HG03469 (cell line): ENCODE results near the gene PRPF19.

Experiments
- ATAC-seq: cut with Tn5 transposase; IDR thresholded peaks from one replicate; pipeline ENCODE4 v1.9.1; 2021; ENCODE audit warnings: mild to moderate bottlenecking, moderate library complexity, moderate number of reproducible peaks; ENCODE audit not compliant: unreplicated experiment

The PRPF19 gene

DNA sequence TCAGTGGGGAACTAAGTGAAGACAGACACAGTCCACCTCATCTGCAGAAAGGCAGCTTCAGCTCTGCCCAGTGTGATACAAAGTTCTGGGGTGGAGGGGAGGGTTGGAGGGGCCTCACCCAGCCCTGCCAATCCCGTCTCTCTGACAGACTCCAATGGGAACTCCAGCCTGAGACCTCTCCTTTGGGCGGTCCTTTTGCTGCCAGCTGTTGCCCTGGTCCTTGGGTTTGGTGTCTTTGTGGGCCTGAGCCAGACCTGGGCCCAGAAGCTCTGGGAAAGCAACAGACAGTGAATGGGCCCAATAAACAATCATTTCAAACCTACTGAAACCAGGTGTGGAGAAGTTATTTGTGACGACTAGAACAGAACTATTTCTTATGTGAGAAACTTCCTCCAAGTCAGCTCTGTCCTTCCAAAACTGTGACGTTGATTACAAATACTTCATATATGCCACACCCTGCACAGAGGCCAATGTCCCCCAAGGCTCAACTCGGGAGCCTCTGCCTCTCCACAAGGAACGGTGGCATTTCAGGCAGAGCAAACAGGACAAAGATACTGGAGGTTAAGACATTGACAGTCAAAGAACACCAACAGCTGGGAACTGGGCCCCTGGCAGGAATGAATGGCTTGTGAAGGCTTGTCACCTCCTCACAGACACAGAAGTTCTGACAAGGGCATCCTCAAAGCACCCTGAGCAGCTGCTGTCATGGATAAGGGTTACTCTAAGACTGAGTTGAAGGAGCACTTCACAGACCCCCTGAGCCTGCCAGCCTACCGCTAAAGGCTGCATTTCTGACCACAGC lies 30.8 kb downstream of the PRPF19 start:
- no peak for ATAC-seq

DNA sequence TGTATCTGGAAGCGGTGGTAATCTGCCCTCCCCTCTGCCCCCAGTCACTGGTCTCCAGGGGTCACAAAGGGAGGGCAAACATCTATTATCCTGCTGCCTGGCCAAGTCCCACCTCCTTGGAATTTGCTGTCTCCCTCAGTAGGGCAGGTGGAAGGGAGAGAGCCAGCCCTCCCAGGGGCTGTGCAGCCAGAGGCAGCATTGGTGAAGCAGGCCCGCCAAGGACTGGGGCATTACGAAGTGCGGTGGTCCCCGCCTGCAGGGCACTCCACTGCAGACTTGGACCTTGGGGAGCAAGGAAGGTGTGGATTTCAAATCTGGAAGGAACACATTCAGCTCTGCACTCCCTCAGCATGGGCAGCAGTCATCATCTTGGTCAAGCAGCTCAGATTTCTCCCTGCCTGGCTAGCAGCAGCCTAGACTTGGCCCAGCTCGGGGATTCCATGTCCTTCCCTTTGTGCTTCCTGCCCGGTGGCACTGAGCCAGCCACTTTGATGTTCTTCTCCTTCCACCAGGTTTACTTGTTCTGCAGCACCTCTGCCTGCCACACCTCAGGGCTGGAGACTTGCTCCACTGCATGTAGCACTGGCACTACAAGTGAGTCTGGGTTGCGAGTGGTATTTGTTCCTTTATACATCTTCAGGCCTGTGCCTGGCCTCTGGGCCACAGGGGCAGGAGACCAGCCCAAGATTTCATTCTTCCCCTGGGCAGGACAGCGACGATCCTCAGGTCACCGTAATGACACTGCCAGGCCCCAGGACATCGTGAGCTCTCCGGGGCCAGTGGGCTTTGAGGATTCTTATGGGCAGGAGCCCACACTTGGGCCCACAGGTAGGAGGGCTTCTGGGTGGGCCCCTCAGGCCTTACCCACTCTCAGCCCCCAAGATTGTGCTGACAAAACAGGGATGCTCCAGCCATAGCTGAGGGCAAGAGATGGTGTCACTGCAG lies 31.7 kb downstream of the PRPF19 start:
- no peak for ATAC-seq

- ATAC-seq, result no peak
Measured at GRCh38 chr11:60873533-60873932, 32.9 kb downstream of the PRPF19 start.

DNA sequence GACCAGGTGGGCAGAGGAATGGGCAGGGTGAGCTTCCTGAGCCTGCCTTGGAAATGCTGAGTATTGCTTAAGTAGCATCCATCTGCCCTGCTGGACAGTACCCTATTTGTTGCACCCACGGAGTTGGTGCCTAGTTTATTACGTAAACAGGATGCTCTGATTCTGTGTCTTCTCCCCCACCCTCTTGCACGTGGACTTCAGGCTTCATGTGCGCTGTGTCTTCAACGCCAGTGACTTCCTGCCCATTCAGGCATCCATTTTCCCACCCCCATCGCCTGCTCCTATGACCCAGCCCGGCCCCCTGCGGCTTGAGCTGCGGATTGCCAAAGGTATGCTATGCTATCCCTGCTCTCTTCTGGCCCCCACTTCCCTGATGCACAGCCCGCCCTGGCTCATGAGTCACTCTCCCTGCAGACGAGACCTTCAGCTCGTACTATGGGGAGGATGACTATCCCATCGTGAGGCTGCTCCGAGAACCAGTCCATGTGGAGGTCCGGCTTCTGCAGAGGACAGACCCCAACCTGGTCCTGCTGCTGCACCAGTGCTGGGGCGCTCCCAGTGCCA lies 33.3 kb downstream of the PRPF19 start:
- no peak for ATAC-seq

DNA sequence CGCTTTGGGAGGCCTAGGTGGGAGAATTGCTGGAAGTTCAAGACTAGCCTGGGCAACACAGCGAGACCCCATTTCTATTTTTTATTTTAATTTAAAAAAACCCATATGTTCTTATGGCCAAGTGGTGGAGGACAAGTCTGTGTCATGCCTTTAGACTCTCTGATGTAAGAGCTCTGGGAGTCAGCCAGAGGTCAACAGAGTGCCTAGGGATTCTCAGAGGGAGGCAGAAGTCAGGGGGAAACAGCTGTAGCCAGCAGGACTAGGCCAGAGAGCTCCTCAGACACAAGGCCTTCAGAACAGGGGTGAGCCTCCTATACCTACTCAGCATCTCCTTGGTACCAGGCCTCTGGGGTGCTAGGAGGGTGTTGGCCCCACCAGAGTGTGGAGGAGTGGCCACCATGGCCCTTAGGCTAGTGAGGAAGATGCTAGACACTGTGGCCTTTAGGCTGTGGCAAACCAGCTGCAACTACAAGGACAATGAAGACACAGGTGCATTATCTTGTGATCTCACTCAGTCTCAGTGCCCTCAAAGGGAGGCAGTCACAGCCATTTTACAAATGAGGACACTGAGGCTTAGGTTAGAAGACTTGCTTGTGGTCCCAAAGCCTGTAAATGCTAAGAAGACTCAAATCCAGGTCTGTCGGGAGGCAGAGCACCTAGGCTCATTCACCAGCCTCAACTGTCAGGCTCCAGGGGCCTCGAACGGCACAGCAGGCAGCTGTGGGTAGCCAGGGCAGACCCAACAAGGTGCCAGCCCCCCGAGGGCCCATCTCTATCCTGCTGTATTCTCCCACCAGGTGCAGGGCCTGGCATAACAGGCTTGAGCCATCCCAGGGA lies 34.0 kb downstream of the PRPF19 start:
- ATAC-seq, result no peak

GRCh38 chr11:60871378-60872061 lies 34.9 kb downstream of the PRPF19 start:
- no peak for ATAC-seq

DNA sequence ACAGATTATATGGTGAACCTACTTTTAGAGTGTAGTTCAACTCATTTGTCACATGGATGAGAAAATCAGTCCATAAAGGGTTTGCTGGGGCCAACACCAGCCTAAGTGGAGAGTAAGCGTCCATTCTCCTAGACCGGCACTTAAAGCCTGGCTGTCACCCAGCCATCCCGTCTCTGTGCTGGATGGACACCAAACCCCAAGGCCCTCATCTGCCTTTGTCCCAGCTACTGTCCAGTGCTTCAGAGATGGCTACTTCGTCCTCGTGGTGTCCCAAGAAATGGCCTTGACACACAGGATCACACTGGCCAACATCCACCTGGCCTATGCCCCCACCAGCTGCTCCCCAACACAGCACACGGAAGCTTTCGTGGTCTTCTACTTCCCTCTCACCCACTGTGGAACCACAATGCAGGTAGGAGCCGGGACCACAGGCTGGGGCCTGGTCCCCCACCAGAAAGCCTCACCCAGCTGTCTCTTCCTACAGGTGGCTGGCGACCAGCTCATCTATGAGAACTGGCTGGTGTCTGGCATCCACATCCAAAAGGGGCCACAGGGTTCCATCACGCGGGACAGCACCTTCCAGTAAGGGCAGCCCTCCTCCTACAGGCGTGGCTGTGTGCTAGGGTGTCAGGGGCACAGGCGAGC lies 35.5 kb downstream of the PRPF19 start:
- ATAC-seq, result no peak

DNA sequence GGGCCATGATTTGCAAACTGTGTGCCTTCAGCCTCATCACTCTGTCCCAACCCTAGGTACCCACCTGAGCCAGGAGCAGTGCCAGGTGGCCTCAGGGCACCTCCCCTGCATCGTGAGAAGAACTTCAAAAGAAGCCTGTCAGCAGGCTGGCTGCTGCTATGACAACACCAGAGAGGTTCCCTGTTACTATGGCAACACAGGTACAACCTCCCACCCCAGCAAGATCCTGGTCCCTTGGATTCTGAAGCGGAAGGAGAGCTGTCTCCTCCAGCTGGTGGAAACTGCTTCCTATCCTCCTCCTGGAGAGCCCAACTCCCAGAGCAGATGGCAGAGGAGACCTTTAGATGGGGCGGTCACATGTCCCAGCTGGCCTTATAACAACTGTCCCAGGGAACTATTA lies 36.1 kb downstream of the PRPF19 start:
- no peak for ATAC-seq

GRCh38 chr11:60869451-60869825 lies 36.9 kb downstream of the PRPF19 start:
- no peak for ATAC-seq

GRCh38 chr11:60868682-60869450 lies 37.5 kb downstream of the PRPF19 start:
- no peak for ATAC-seq

DNA sequence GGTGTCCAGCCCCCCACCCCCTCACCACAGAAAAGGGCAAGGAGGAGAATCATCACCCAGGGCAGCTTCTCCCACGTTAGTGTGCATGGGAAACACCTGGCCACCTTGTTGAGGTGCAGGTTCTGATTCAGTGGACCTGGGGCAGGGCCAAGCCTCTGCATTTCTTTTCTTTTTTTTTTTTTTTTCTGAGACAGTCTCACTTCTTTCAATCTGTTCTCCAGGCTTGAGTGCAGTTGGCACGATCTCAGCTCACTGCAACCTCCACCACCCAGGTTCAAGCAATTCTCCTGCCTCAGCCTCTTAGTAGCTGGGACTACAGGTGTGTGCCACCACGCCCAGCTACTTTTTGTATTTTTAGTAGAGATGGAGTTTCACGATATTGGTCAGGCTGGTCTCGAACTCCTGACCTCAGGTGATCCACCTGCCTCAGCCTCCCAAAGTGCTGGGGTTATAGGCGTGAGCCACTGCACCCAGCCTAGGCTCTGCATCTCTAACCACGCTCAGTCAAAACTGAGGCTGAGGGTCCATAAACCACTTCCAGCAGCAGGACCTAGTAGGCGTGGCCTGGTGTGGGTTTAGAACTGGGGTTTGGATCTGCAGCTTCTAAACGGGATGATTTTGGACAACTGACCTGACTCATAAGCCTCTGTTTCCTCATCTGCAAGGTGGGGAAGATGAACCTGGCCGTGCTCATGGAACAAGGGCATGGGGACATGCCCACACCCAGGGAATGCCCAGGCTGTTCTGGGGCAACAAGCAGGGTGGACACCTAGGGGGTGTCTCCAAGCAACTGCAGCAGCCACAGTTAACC lies 38.3 kb downstream of the PRPF19 start:
- no peak for ATAC-seq

- no peak for ATAC-seq
Measured at GRCh38 chr11:60866911-60867870, 39.2 kb downstream of the PRPF19 start, which contains the start of gene ZP1. TSS of gene ZP1 (plus strand) at chr11:60867542. CDS start at chr11:60867562, 20 bp downstream.

DNA sequence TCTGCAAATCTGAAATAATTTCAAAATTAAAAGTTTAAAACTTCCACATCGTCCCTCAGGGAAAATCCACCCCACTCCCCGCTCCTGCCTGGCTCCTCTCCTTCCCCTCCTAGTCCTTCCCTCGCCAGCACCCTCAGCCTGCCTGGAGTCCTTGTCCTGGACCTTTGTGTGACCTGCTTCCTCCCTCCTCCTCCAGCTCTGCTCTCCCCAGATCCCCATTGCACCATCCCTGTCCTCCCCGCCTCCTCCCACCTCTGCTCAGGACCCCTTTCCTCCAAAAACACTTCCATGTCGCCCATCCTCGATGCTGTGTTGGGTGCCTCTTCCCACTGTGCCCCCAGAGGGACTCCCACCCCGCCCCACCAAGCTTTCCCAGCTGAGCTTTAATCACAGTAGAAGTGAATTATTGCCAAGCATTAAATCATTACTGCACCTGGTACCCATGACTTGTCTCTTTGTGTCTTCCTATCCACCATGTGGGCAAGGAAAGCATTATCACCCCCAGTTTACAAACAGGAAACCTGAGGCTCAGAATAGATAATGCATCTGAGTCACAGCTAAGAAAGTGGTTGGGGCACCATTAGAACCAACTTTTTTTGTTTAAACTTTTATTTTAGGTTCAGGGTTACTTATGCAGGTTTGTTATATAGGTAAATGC lies 41.4 kb downstream of the PRPF19 start:
- no peak for ATAC-seq

GRCh38 chr11:60863550-60864521 lies 42.5 kb downstream of the PRPF19 start:
- no peak for ATAC-seq

DNA sequence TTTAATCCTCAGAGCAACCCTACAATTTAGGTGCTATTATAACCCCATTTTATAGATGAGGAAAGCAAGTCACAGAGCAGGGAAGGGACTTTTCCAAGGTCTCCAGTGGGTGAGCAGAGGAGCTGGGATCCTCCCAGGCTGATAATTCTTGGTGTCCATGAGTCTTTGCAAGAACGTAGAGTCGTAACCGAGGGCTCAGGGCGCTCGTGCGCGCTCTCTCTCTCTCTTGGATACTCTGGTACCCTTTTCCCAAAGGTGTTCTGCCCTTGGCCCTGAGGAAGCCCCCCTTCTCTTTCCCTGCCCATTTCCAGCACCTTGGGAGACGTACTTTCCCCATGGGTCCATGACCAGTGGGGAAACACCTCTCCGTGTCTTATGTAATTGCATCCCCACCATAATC lies 44.2 kb downstream of the PRPF19 start:
- no peak for ATAC-seq
